Measurements from ENCODE around the gene IL23A.

The IL23A gene

DNA sequence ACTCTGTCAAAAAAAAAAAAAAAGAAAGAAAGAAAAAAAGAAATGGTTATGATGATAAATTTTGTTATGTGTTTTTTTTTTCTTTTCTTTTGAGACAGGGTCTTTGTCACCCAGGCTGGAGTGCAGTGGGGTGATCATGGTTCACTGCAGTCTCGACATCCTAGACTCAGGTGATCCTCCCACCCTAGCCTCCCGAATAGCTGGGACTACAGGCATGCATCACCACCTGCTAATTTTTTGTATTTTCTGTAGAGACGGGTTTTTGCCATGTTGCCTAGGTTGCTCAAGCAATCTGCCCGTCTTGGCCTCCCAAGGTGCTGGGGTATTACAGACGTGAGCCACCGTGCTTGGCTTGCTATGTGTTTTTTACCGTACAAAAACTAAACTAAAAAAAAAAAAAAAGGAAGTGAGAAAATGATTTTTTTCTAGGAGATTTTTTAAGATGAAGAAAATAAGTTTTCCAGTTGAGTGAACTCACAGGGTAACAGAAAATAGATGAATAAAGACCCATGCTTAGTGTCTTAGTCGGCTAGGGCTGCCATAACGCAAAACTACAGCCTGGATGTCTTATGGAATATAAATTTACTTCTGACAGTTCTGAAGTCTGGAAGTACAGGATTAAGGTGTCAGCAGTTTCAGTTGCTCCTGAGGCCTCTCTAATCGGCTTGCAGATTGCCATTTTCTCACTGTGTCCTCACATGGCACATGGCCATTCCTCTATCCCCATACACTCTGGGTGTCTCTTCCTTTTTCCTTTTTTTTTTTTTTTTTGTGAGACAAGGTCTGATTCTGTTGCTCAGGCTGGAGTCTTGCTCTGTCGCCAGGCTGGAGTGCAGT is 37.1 kb downstream of the IL23A start:
- peak; percentile 35 for DNase-seq (ENCODE audit: low spot score)
- in situ Hi-C loops (cut with MboI; ENCODE audit: low sequenced_read_pairs, unreplicated experiment): no loop called here

DNA sequence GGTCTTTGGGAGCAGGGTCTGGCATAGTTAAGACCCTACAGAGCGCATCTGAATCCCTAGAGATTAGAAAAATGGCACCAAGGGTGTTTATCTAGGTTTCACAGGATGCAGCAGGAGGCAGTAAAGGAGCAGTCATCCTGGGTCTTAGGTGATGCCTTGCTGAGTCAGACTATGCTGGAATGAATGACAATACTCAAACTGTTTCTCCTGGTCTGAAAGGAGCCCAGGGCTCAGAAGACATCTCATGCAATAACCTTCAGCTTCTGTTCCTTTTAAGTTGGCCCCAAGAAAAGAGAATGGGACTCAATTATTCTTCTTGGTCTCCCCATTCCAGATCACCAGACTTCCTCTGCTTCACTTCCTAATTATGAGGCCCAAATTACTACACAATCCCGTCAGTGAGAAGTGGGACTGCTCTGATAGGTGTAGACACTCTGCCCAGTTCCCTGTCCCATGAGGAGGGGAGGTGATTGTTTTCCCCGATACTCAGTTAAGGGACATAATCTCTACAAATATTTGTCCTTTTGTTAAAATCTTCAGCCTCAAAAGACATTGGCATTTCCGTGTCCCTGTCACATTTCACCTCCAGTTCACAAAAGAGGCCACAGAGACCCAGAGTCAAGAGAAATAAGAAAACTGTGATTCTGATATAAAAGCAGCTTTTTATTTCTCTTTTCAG is 38.8 kb downstream of the IL23A start:
- no peak for DNase-seq (ENCODE audit: low spot score)
- TF ChIP-seq, protein P1, sequence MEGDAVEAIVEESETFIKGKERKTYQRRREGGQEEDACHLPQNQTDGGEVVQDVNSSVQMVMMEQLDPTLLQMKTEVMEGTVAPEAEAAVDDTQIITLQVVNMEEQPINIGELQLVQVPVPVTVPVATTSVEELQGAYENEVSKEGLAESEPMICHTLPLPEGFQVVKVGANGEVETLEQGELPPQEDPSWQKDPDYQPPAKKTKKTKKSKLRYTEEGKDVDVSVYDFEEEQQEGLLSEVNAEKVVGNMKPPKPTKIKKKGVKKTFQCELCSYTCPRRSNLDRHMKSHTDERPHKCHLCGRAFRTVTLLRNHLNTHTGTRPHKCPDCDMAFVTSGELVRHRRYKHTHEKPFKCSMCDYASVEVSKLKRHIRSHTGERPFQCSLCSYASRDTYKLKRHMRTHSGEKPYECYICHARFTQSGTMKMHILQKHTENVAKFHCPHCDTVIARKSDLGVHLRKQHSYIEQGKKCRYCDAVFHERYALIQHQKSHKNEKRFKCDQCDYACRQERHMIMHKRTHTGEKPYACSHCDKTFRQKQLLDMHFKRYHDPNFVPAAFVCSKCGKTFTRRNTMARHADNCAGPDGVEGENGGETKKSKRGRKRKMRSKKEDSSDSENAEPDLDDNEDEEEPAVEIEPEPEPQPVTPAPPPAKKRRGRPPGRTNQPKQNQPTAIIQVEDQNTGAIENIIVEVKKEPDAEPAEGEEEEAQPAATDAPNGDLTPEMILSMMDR (IDR thresholded peaks at IDR 0.05; ENCODE audit: borderline replicate concordance, control extremely low read depth, extremely low read depth, insufficient read depth, missing control alignments): no peak

More for the DNA sequence above, 37.1 kb downstream of the IL23A start:
- TF ChIP-seq, protein P1 (IDR thresholded peaks at IDR 0.05; ENCODE audit: borderline replicate concordance, control extremely low read depth, extremely low read depth, insufficient read depth, missing control alignments): no peak

DNA sequence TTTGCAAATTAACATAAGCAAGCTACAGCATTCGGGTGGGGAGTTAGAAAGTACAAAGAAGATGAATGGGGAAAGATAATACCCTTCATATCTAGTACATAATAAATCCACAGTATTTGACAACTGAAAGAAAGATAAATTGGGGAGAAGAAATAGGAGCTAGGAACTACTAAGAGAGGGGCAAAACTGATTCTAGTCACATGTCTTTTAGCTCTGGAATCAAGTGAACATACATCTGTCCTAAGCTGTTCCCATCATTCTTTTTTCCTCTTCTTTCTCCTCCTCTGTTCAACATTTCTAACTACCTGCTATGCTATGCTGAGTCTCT is 39.3 kb downstream of the IL23A start:
- TF ChIP-seq, protein P1 (IDR thresholded peaks at IDR 0.05; ENCODE audit: borderline replicate concordance, control extremely low read depth, extremely low read depth, insufficient read depth, missing control alignments): no peak
- in situ Hi-C loops (cut with MboI; ENCODE audit: low sequenced_read_pairs, unreplicated experiment): no loop called here
- DNase-seq (ENCODE audit: low spot score): no peak

More for the DNA sequence above, 38.8 kb downstream of the IL23A start:
- in situ Hi-C loops (cut with MboI; ENCODE audit: low sequenced_read_pairs, unreplicated experiment): no loop called here

DNA sequence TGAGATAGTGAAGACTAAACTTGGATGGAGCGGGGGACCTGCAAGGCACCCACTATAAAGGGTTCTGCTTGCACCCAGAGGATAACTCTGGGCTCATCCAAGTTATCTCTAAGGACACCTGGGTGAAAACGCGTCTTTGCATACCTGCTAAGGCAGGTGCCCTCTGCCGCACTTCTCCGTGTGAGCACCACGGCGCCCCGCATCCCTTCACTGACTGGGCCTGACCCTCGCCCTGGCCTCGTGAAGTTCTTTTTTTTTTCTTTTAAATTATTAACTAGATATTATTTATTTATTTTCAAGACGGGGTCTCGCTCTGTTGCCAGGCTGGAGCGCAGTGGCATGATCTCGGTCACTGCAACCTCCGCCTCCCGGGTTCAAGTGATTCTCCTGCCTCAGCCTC is 43.9 kb downstream of the IL23A start:
- in situ Hi-C loops (cut with MboI; ENCODE audit: low sequenced_read_pairs, unreplicated experiment): no loop called here
- DNase-seq (ENCODE audit: low spot score): no peak
- TF ChIP-seq, protein P1 (IDR thresholded peaks at IDR 0.05; ENCODE audit: borderline replicate concordance, control extremely low read depth, extremely low read depth, insufficient read depth, missing control alignments): no peak

DNA sequence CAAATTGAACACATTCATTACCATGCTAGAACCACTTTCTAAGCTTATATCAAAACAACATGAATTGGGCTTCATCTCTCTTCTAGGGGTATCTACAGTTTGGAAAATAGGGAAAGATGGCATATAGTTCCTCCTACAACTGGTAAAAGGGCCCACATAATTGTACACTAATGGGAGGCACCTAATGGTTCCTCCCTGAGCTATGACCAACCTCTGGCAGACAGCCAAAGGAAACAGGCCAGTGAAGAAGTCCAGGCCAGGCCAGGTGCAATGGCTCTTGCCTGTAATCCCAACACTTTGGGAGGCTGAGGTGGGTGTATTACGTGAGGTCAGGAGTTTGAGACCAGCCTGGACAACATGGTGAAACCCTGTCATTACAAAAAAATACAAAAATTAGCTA is 47.2 kb downstream of the IL23A start:
- in situ Hi-C loops (cut with MboI; ENCODE audit: low sequenced_read_pairs, unreplicated experiment): no loop called here
- no peak for DNase-seq (ENCODE audit: low spot score)
- TF ChIP-seq, protein P1 (IDR thresholded peaks at IDR 0.05; ENCODE audit: borderline replicate concordance, control extremely low read depth, extremely low read depth, insufficient read depth, missing control alignments): no peak

DNA sequence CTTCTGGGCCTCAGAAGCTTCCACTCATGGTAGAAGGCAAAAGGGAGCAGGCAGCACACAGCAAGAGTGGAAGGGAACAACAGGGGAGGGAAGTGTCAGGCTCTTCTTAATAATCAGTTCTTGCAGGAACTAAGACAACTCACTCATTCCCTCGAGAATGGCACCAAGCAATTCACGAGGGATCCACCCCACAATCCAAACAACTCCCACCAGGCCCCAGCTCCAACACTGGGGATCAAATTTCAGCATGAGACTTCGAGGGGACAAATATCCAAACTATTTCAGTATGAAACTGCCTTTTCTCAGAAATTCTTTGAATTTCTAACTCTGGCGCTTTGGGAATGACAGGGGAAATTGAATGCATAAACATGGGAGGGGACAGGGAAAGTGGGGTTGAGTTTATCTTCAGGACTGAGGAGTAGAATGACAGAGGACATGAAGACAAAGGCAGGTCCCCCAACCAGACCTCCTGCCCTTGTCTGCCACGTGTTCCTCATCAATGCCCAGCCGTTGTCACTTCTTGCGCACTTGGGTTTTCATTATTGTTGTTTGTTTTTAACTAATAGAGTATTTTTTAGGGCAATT is 48.6 kb downstream of the IL23A start:
- in situ Hi-C loops (cut with MboI; ENCODE audit: low sequenced_read_pairs, unreplicated experiment): no loop called here
- TF ChIP-seq, protein P1 (IDR thresholded peaks at IDR 0.05; ENCODE audit: borderline replicate concordance, control extremely low read depth, extremely low read depth, insufficient read depth, missing control alignments): no peak
- DNase-seq (ENCODE audit: low spot score): no peak

All from GM13976 (cell line).